Mammary epithelial cell (primary cell): ENCODE data around the gene MTTP.

ENCODE experiments used
- CTCF ChIP-seq, 2 donors: IDR thresholded peaks in 1 of 2; conservative IDR thresholded peaks in 1 of 2; 2 replicates each; pipeline ENCODE4 v1.5.1; 2011 to 2012; ENCODE audit warnings: inconsistent platforms in 2 of 2, low read length in 2 of 2, mild to moderate bottlenecking in 2 of 2, control low read depth in 1 of 2, low read depth in 1 of 2; ENCODE audit not compliant: insufficient read depth in 1 of 2; ENCODE audit errors: extremely low read depth in 1 of 2
- EZH2 ChIP-seq: IDR thresholded peaks from 2 replicates; pipeline ENCODE4 v1.6.1; 2012; ENCODE audit warnings: low read length, inconsistent platforms, borderline replicate concordance

GRCh38 chr4:99571883-99572282 is 2.7 kb upstream of the MTTP start:
- TF ChIP-seq CTCF (conservative IDR thresholded peaks at IDR 0.05 in 1 of 2, IDR thresholded peaks at IDR 0.05 in 1 of 2; ENCODE audit: extremely low read depth in 1 of 2, insufficient read depth in 1 of 2, low read depth in 1 of 2, low read length in 2 of 2) = no peak
- no peak for TF ChIP-seq EZH2
